Tibial nerve (tissue), 4 donors: Measurements from ENCODE around the gene ROCK2. TPM values are rescaled to one million over a fixed set of nuclear protein-coding genes. Genes with fewer than 3 reads are reported as not detected.

Source experiments
- DNase-seq, 2 donors: peaks; one replicate each; pipeline ENCODE4 v3.0.0-alpha.2; 2019; ENCODE audit warnings: low spot score in 2 of 2
- H3K27ac ChIP-seq, 4 donors: fragments of 200-600 bp; sonication (generic) in 3 of 4; one replicate each; pipeline ENCODE4 v1.5.1; 2017 to 2019; ENCODE audit warnings: mild to moderate bottlenecking in 1 of 4
- H3K27me3 ChIP-seq, 2 donors: fragments of 200-600 bp; sonication (generic) in 1 of 2; one replicate each; pipeline versions ENCODE4 v1.5.1 to v1.6.0; 2017 to 2019
- H3K36me3 ChIP-seq, 3 donors: fragments of 200-600 bp; sonication (generic); one replicate each; pipeline ENCODE4 v1.5.1; 2018 to 2019
- H3K4me1 ChIP-seq, 4 donors: fragments of 200-600 bp; sonication (generic) in 3 of 4; one replicate each; pipeline ENCODE4 v1.5.1; 2017 to 2019
- H3K4me3 ChIP-seq, 4 donors: fragments of 200-600 bp; sonication (generic) in 3 of 4; one replicate each; pipeline ENCODE4 v1.5.1; 2017 to 2019; ENCODE audit warnings: mild to moderate bottlenecking in 1 of 4, moderate library complexity in 1 of 4
- H3K9me3 ChIP-seq, 4 donors: fragments of 200-600 bp; sonication (generic) in 3 of 4; one replicate each; pipeline ENCODE4 v1.5.1; 2017 to 2019
- CTCF ChIP-seq, 5 experiments: fragments of 200-600 bp in 3 of 5; fragments of 450-650 bp in 2 of 5; sonication (generic) in 3 of 5; IDR thresholded peaks; one replicate each; pipeline ENCODE4 v1.5.1; 2016 to 2019; ENCODE audit warnings: antibody characterized with exemption in 5 of 5, mild to moderate bottlenecking in 3 of 5, moderate library complexity in 2 of 5
- EP300 ChIP-seq, 2 donors: sonication (generic); formaldehyde crosslinking; IDR thresholded peaks; one replicate each; pipeline ENCODE4 v1.6.1; 2017; ENCODE audit warnings: antibody characterized with exemption in 2 of 2, mild to moderate bottlenecking in 1 of 2
- POLR2A ChIP-seq, 2 donors: fragments of 450-650 bp; IDR thresholded peaks; one replicate each; pipeline ENCODE4 v1.6.1; 2017; ENCODE audit warnings: antibody characterized with exemption in 2 of 2, mild to moderate bottlenecking in 2 of 2, moderate library complexity in 2 of 2
- WGBS, 2 donors: methylation state at CpG; one replicate each; pipeline ENCODE4 v1.1.5; 2018; 5-methylcytosine and 5-hydroxymethylcytosine counted together
- total RNA-seq, 4 donors: library from RNA; depleted of rRNA; stranded (reverse); fragments of >200 nt; gene quantifications; one replicate each; pipeline ENCODE4 v1.1.0, GENCODE V29; 2016

Gene ROCK2
- total RNA-seq, 4 donors from 2014 or later: 56.4 to 81.6 (median 60.7) TPM

- Histone ChIP-seq H3K4me1 (peaks cover 0 to 24% (median 10%) of the 10 kb centered on the region in 4 donors), H3K4me3 (no peak overlapping the region), H3K27me3 (no peaks in the 10 kb centered on the region), H3K27ac (peak overlapping the region in 2 of 4 donors; percentile 0 to 60), H3K36me3 (no peaks in the 10 kb centered on the region), H3K9me3 (no peaks in the 10 kb centered on the region)
- DNase-seq: no peak
- TF ChIP-seq POLR2A (IDR thresholded peaks at IDR 0.05): no peak
- TF ChIP-seq CTCF (IDR thresholded peaks at IDR 0.05): no peak
- no peak for TF ChIP-seq EP300 (IDR thresholded peaks at IDR 0.05)
- 38 to 43% methylated on average over 1 of the region's 1 CpG for whole genome bisulfite sequencing, 2 donors
Measured at GRCh38 chr2:11367170-11367730, 22.8 kb upstream of the ROCK2 start.

GRCh38 chr2:11366326-11366741 is 21.9 kb upstream of the ROCK2 start:
- peaks cover 0 to 24% (median 10%) of the 10 kb centered on the region in 4 donors for H3K4me1 ChIP-seq
- H3K36me3 ChIP-seq: no peaks in the 10 kb centered on the region
- H3K9me3 ChIP-seq: no peaks in the 10 kb centered on the region
- H3K4me3 ChIP-seq: no peak overlapping the region
- TF ChIP-seq EP300 (IDR thresholded peaks at IDR 0.05): no peak
- TF ChIP-seq POLR2A (IDR thresholded peaks at IDR 0.05): no peak
- no peak for TF ChIP-seq CTCF (IDR thresholded peaks at IDR 0.05)
- WGBS, 2 donors: 90 to 94% methylated on average over 5 of the region's 5 CpGs
- no peak overlapping the region for H3K27ac ChIP-seq
- DNase-seq: no peak
- H3K27me3 ChIP-seq: no peaks in the 10 kb centered on the region

- no peak overlapping the region for H3K4me3 ChIP-seq
- TF ChIP-seq EP300 (IDR thresholded peaks at IDR 0.05) (no peak), CTCF (IDR thresholded peaks at IDR 0.05) (no peak), POLR2A (IDR thresholded peaks at IDR 0.05) (no peak)
- 71 to 73% methylated on average over 7 of the region's 7 CpGs for WGBS, 2 donors
- no peak overlapping the region for H3K27ac ChIP-seq
- H3K36me3 ChIP-seq: no peaks in the 10 kb centered on the region
- no peaks in the 10 kb centered on the region for H3K9me3 ChIP-seq
- DNase-seq: no peak
- H3K27me3 ChIP-seq: no peaks in the 10 kb centered on the region
- H3K4me1 ChIP-seq: peaks cover 0 to 24% (median 10%) of the 10 kb centered on the region in 4 donors
Measured at GRCh38 chr2:11365096-11365879, 20.9 kb upstream of the ROCK2 start.

DNA sequence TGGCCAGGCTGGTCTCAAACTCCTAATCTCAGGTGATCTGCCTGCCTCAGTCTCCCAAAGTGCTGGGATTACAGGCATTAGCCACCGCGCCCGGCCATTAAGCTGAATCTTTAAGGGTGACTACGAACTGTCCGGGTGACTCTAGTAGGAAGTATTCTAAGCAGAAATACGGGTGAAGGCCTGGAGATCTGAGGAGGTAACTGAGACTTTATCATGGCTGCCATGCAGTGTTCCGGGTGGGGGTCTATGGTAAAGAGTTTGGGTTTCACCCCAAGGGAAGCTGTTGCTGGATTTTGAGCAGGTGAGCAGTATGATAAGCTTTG is 20.1 kb upstream of the ROCK2 start:
- WGBS, 2 donors: 86 to 93% methylated on average over 7 of the region's 7 CpGs
- Histone ChIP-seq H3K4me3 (no peak overlapping the region), H3K9me3 (no peaks in the 10 kb centered on the region), H3K36me3 (no peaks in the 10 kb centered on the region), H3K27ac (no peak overlapping the region), H3K27me3 (no peaks in the 10 kb centered on the region), H3K4me1 (peaks cover 0 to 24% (median 10%) of the 10 kb centered on the region in 4 donors)
- no peak for DNase-seq
- no peak for TF ChIP-seq EP300 (IDR thresholded peaks at IDR 0.05)
- TF ChIP-seq POLR2A (IDR thresholded peaks at IDR 0.05): no peak
- no peak for TF ChIP-seq CTCF (IDR thresholded peaks at IDR 0.05)

DNA sequence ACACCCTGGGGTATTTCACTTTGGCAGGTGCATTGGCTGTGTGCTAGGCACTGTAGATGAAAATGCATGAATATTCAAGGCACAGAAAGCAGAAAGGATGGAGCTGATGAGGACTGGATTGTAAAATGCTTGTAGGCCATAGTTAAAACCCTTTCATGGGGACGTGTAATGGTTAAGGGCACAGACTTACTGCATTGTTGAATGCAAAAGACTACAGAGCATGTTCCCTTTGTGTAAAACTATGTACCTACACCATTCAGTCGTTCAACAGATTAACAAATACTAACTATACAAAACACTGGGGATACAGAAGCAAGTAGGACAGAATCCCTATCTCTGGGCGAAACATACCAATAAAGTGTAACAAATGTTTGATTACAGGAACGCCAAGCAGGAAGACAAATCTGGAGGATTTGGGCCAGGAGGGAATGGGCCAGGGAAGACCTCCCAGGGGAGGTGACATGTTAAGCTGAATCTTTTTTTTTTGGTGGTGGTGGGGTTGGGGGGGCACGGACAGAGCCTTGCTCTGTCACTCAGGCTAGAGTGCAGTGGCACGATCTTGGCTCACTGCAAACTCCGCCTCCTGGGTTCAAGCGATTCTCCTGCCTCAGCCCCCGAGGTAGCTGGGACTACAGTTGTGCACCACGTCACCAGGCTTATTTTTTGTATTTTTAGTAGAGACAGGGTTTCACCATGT is 19.6 kb upstream of the ROCK2 start:
- Histone ChIP-seq H3K4me3 (no peak overlapping the region), H3K27ac (no peak overlapping the region), H3K36me3 (no peaks in the 10 kb centered on the region), H3K9me3 (no peaks in the 10 kb centered on the region), H3K4me1 (peaks cover 0 to 24% (median 10%) of the 10 kb centered on the region in 4 donors), H3K27me3 (no peaks in the 10 kb centered on the region)
- no peak for DNase-seq
- WGBS, 2 donors: 85 to 86% methylated on average over 10 of the region's 10 CpGs
- TF ChIP-seq CTCF (IDR thresholded peaks at IDR 0.05): no peak
- TF ChIP-seq POLR2A (IDR thresholded peaks at IDR 0.05): no peak
